Measurements from ENCODE around the gene CRK. TPM values are rescaled to one million over a fixed set of nuclear protein-coding genes. Genes with fewer than 3 reads are reported as not detected.

CRK gene
- polyA plus RNA-seq, 3 donors: 22.3 to 28.0 (median 26.5) TPM

DNA sequence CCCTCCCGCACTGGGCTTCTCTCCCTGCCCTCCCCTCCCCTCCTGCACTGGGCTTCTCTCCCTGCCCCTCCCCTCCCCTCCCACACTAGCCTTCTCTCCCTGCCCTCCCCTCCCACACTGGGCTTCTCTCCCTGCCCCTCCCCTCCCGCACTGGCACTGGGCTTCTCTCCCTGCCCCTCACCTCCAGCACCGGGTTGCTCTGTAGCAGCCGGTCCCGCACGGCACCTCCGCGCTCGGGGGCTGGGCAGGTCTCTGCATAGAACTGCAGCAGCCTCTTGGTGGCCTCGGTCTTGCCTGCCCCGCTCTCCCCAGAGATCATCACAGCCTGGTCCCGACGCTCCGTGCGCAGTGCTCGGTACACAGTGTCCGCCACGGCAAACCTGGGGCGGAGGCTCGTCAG lies 26.6 kb upstream of the CRK start:
- intact Hi-C loops (cut with micrococcal nuclease): no loop called here
- H3K9me3 Mint-ChIP-seq: peaks cover 2 to 14% (median 9%) of the 10 kb centered on the region in 7 donors
- DNase-seq: no peak

GRCh38 chr17:1481736-1482135 lies 25.7 kb upstream of the CRK start:
- DNase-seq: no peak
- Histone ChIP-seq H3K9me3 (replicated peaks in 1 of 2; ENCODE audit: control insufficient read depth in 1 of 2, insufficient read depth in 1 of 2, low read length in 2 of 2) (no peaks in the 10 kb centered on the region), H3K36me3 (replicated peaks in 1 of 2; ENCODE audit: control insufficient read depth in 1 of 2, insufficient read depth in 2 of 2, low read length in 2 of 2) (no peaks in the 10 kb centered on the region), H3K4me1 (ENCODE audit: control insufficient read depth in 1 of 2, insufficient read depth in 2 of 2, low read length in 2 of 2) (peaks cover 17 to 21% of the 10 kb centered on the region in 2 donors), H3K4me3 (replicated peaks in 1 of 3; ENCODE audit: low read depth in 2 of 3, low read length in 3 of 3) (no peak overlapping the region), H3K9ac (ENCODE audit: insufficient read depth, low read length, poor library complexity, severe bottlenecking) (no peak overlapping the region), H3K27ac (ENCODE audit: low read depth in 1 of 2, low read length in 2 of 2) (no peak overlapping the region), H3K27me3 (ENCODE audit: control insufficient read depth in 2 of 2, insufficient read depth in 2 of 2, low read length in 2 of 2) (peaks cover 4 to 32% of the 10 kb centered on the region in 2 donors), H3K4me2 (replicated peaks; ENCODE audit: extremely low read depth, low read length, poor library complexity, severe bottlenecking) (no peak overlapping the region), H3K79me2 (ENCODE audit: insufficient read depth, low read length) (no peaks in the 10 kb centered on the region), H4K20me1 (ENCODE audit: insufficient read depth, low read length) (peaks cover 10% of the 10 kb centered on the region), H2AFZ (ENCODE audit: insufficient read depth, low read depth, low read length, poor library complexity, severe bottlenecking) (no peak overlapping the region)
- Mint-ChIP-seq H3K27me3 (ENCODE audit: low read depth in 3 of 3) (peaks cover 47 to 68% (median 50%) of the 10 kb centered on the region in 3 donors), H3K4me3 (peak overlapping the region in 1 of 2 donors; percentile 14), H3K4me1 (peaks cover 13% of the 10 kb centered on the region), H3K36me3 (peaks cover 25 to 31% of the 10 kb centered on the region in 2 donors), H3K9me3 (peaks cover 1 to 11% (median 7%) of the 10 kb centered on the region in 7 donors), H3K27ac (no peak overlapping the region)
- TF ChIP-seq, protein P1, sequence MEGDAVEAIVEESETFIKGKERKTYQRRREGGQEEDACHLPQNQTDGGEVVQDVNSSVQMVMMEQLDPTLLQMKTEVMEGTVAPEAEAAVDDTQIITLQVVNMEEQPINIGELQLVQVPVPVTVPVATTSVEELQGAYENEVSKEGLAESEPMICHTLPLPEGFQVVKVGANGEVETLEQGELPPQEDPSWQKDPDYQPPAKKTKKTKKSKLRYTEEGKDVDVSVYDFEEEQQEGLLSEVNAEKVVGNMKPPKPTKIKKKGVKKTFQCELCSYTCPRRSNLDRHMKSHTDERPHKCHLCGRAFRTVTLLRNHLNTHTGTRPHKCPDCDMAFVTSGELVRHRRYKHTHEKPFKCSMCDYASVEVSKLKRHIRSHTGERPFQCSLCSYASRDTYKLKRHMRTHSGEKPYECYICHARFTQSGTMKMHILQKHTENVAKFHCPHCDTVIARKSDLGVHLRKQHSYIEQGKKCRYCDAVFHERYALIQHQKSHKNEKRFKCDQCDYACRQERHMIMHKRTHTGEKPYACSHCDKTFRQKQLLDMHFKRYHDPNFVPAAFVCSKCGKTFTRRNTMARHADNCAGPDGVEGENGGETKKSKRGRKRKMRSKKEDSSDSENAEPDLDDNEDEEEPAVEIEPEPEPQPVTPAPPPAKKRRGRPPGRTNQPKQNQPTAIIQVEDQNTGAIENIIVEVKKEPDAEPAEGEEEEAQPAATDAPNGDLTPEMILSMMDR (IDR thresholded peaks at IDR 0.05): no peak
- 83% methylated on average over 10 of the region's 11 CpGs for WGBS (ENCODE audit: insufficient coverage)
- intact Hi-C loops (cut with micrococcal nuclease): no loop called here

More for the DNA sequence above, 26.6 kb upstream of the CRK start:
- Histone ChIP-seq H4K20me1 (ENCODE audit: insufficient read depth, low read length) (peaks cover 12% of the 10 kb centered on the region), H2AFZ (ENCODE audit: insufficient read depth, low read depth, low read length, poor library complexity, severe bottlenecking) (no peak overlapping the region), H3K27ac (ENCODE audit: low read depth in 1 of 2, low read length in 2 of 2) (no peak overlapping the region), H3K9ac (ENCODE audit: insufficient read depth, low read length, poor library complexity, severe bottlenecking) (no peak overlapping the region), H3K36me3 (replicated peaks in 1 of 2; ENCODE audit: control insufficient read depth in 1 of 2, insufficient read depth in 2 of 2, low read length in 2 of 2) (no peaks in the 10 kb centered on the region), H3K79me2 (ENCODE audit: insufficient read depth, low read length) (no peaks in the 10 kb centered on the region), H3K4me3 (replicated peaks in 1 of 3; ENCODE audit: low read depth in 2 of 3, low read length in 3 of 3) (no peak overlapping the region), H3K9me3 (replicated peaks in 1 of 2; ENCODE audit: control insufficient read depth in 1 of 2, insufficient read depth in 1 of 2, low read length in 2 of 2) (no peaks in the 10 kb centered on the region), H3K4me2 (replicated peaks; ENCODE audit: extremely low read depth, low read length, poor library complexity, severe bottlenecking) (no peak overlapping the region), H3K4me1 (ENCODE audit: control insufficient read depth in 1 of 2, insufficient read depth in 2 of 2, low read length in 2 of 2) (peaks cover 26 to 30% of the 10 kb centered on the region in 2 donors), H3K27me3 (ENCODE audit: control insufficient read depth in 2 of 2, insufficient read depth in 2 of 2, low read length in 2 of 2) (peaks cover 6 to 41% of the 10 kb centered on the region in 2 donors)
- peak overlapping the region in 1 of 2 donors; percentile 30 for H3K4me3 Mint-ChIP-seq
- peaks cover 25 to 30% of the 10 kb centered on the region in 2 donors for H3K36me3 Mint-ChIP-seq
- no peak overlapping the region for H3K27ac Mint-ChIP-seq
- TF ChIP-seq, protein P1 (IDR thresholded peaks at IDR 0.05): no peak
- peaks cover 19% of the 10 kb centered on the region for H3K4me1 Mint-ChIP-seq
- 96% methylated on average over 19 of the region's 20 CpGs for WGBS (ENCODE audit: insufficient coverage)
- H3K27me3 Mint-ChIP-seq (ENCODE audit: low read depth in 3 of 3): peaks cover 54 to 76% (median 60%) of the 10 kb centered on the region in 3 donors
